Mononuclear cell (primary cell): ENCODE measurements around the gene RNFT2. TPM values are rescaled to one million over a fixed set of nuclear protein-coding genes. Genes with fewer than 3 reads are reported as not detected.

ENCODE experiments used
- H3K27me3 ChIP-seq: 2 replicates; pipeline ENCODE4 v1.6.0; 2011; ENCODE audit warnings: low read length, control low read depth; ENCODE audit not compliant: insufficient read depth
- H3K4me1 ChIP-seq: 2 replicates; pipeline ENCODE4 v1.5.1; 2011; ENCODE audit warnings: mild to moderate bottlenecking, low read length, control low read depth; ENCODE audit not compliant: insufficient read depth
- H3K4me3 ChIP-seq: 2 replicates; pipeline ENCODE4 v1.5.1; 2011; ENCODE audit warnings: mild to moderate bottlenecking, low read length, moderate library complexity
- H3K9me3 ChIP-seq: 2 replicates; pipeline ENCODE4 v1.5.1; 2011; ENCODE audit warnings: low read depth, mild to moderate bottlenecking, control low read depth, low read length
- total RNA-seq: library from RNA; depleted of rRNA; stranded (reverse); fragments of >200 nt; gene quantifications from one replicate; pipeline ENCODE4 v1.2.3, GENCODE V29; 2012

The RNFT2 gene
- total RNA-seq, 1 donor = 3.4 TPM

DNA sequence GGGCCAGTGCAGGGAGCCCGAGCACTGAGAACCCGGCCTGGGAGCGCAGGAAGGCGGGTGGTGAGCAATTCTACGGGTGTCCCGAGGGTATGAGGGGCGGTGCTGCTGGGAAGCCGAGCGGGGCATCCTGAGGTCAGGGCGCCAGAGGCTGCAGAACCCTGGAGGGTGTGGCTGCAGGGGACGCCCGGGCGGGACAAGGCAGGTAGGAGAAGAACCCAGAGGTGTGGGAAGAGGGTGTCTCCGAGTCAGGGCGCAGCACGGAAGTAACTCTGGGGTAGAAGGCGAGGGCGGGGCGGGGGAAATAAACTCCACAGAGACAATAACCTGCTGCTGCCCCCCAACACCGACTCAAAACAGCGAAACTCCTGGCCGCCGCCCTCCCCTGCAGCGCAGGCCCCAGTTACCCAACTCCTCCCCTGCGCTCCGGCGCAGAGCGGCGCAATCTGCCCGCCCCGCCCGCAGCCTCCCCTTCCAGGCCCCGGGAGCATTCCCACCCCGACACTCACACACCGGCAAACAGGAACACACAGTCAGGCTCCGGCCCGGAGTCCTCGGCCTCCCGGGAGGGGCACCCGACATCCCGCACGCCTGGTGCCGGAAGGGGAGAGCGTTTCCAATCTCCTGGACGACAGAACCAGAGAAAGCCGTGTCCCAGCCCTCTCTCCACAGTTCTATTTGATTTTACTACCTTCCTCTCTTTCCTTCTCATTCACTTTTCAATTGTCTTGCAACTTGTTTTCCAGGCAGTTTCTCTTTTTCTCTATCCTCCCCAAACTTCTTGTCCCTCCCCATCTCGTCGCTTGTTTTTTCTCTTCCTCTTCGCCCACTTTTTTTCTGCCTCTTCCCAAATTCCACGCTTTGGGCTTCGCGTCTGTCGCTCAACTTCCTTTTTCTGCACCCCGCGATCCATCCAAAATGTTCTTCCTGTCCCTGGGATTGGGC lies 140.7 kb downstream of the RNFT2 start:
- peaks cover 39% of the 10 kb centered on the region for H3K4me1 ChIP-seq
- peak overlapping the region; percentile 15 for H3K4me3 ChIP-seq
- peaks cover 81% of the 10 kb centered on the region for H3K27me3 ChIP-seq
- H3K9me3 ChIP-seq = no peaks in the 10 kb centered on the region

DNA sequence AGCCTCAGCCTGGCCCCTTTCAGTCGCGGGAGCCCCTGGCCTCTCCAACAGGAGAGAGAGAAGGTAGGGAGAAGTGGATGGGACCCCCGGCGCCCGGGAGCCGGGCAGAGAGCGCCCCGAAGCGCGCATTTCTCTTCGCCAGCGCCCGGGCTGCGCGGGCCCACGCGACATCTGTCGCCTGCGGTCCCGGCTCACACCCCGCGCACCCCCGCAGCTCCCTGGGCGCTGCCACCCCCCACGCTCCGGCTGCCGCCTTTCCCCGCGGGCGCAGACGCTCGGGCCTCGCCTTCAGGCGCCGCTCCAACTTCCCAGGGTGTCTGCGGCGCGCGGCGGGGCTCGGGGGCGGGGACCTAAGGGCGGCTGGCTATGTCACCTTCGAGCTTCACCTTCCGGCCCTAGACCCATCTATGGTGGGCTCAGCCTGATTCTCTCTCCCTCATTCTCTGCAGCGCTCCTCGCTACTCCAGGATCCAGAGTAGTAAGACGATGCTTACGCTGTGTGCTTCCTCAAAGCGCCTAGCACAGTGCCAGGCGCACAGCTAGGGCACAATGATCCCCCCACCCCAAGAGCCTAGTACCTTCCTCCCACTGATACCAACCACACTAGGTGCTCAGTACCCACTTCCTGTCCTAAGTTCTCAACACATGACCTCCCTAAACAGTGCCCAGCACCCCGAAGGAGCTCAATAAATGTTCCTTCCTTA lies 141.5 kb downstream of the RNFT2 start:
- no peaks in the 10 kb centered on the region for H3K9me3 ChIP-seq
- H3K4me1 ChIP-seq = peaks cover 39% of the 10 kb centered on the region
- H3K4me3 ChIP-seq = peak overlapping the region; percentile 15
- H3K27me3 ChIP-seq = peaks cover 80% of the 10 kb centered on the region

DNA sequence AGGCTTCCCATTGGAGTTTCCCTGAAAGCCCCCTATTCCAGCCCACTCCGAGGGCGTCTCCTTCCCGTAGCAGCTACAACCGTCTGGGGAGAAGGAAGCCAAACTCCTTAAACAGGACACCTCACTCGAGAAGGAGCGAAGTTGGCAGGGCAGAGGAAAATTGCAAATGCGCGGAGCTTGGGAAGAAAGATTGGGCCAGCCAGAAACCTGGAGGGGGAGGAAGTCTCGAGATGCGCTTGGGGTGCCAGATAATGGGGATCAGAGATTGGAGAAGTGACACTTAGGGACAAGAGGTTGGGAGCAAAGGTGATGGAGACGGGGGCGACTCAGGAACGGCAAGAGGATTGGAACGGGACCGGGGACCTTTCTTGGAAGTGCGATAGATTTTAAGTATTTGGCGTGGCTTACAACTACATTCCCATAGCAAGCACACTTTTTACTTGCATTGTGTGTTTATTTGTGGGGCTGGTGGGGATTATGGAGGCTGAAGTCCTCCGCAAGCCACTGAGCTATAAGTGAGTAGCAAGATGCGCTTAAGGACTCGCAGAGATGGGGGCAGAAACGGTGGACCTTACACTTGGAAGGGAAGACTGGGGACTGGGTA lies 142.2 kb downstream of the RNFT2 start:
- peaks cover 41% of the 10 kb centered on the region for H3K4me1 ChIP-seq
- peaks cover 75% of the 10 kb centered on the region for H3K27me3 ChIP-seq
- H3K4me3 ChIP-seq = no peak overlapping the region
- no peaks in the 10 kb centered on the region for H3K9me3 ChIP-seq

DNA sequence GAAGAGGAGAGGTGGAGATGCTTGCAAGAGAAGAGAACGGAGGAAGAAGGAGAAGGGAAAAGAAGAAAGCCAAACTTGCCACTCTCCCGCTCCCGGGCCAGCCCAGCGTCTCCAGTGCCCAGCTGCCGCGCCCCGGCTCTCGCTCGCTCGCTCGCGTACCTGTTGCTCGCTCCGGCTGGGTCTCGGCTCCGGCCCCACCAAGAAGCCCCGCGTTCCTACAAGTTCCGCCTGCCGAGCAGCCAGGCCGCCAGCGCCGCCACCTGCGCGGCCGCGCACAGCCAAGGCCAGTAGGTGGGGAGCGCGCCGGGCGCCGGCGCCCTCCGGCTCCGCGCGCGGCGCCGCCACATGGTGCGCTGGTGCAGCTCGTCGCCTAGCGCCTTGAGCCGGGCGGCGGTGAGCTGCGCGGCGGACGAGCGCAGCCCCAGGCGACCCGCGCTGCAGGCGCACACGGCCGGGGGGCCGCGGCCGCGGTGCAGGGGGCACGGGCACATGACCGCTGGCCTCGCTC lies 142.8 kb downstream of the RNFT2 start:
- Histone ChIP-seq H3K9me3 (no peaks in the 10 kb centered on the region), H3K4me1 (peaks cover 43% of the 10 kb centered on the region), H3K27me3 (peaks cover 72% of the 10 kb centered on the region), H3K4me3 (no peak overlapping the region)

DNA sequence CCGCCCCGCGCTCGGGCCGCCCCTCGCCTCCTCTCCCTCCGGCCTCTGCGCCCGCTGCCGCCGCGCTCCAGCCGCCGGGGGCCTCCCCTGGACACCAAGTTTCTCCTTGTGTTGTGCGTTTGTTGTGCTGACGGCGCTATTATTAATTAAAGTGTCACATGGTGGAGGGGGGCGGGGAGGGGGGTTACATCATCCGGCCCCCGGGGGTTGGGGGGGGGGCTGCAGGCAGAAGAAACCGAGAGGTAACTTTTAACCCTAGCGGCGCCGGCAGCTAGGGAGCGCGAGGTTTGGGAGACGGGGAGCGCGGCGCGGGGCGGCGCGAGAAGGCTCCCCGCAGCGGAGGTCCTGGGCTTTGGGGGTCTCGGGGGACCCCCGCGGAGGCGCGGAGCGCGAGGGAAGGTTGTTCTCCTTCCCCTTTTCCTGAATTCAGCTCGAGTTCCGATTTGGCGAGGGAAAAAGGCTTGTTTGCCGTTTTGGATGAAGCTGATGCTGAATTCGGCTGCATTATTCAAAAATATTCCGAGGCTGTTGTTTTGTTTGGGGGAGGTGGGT lies 143.3 kb downstream of the RNFT2 start, which contains the start of gene HRK:
TSS of gene HRK (minus strand) at position 117 of the 552 bp plus-strand sequence. CDS start 134 bp downstream, outside the sequence.
- Histone ChIP-seq H3K4me1 (peaks cover 43% of the 10 kb centered on the region), H3K4me3 (no peak within 1 kb of the TSS), H3K9me3 (no peaks in the 10 kb centered on the region), H3K27me3 (peaks cover 68% of the 10 kb centered on the region)

DNA sequence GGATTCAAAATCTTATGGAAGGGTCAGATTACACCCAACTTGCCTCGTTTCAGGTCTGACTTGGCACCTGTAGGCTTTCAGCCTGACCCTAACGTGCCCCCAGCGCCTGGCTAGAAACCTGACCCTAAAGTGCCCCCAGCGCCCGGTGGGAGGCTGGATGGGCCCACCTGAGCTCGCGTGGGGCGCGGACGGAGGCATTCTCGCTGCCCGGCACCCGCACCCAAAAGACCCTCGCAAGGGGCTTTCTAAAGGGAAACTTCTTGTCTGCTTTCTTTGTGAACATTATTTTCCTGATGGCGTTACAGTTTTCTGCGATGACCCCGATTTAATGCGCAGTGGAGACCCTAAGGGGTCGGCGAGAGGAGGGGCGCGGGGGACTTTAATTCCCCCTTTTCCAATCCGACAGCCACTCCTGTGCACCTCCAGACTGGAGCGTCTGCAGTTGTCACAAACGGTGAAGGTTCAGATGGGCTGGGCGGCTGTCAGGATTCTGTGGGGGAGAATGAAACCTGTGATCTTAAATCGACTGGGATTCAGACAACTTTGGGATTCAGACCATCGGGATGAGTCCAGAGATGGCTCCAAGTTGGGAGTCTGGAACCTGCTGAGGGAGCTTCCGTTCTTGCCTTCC lies 143.9 kb downstream of the RNFT2 start:
- H3K4me3 ChIP-seq = no peak overlapping the region
- peaks cover 65% of the 10 kb centered on the region for H3K27me3 ChIP-seq
- H3K9me3 ChIP-seq = no peaks in the 10 kb centered on the region
- peaks cover 43% of the 10 kb centered on the region for H3K4me1 ChIP-seq

DNA sequence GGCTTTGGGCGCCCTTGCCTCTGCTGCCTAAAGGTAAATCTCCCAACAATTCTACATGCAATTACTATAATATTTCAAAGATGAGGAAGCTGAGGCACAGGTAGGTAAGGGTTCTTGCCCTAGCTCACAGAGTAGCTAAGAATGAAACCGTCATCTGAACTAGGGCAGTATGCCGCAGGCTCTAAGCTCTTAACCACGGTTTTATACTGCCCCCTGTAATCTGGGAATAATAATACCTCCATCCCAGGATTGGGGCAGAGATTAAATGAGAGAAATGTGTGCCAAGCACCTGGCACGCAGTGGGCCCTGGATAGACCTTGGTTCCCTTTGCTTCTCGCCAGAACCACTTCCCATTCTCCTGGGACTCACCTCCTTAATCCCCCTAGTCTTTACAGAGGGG lies 144.6 kb downstream of the RNFT2 start:
- no peak overlapping the region for H3K4me3 ChIP-seq
- H3K4me1 ChIP-seq = peaks cover 43% of the 10 kb centered on the region
- peaks cover 58% of the 10 kb centered on the region for H3K27me3 ChIP-seq
- no peaks in the 10 kb centered on the region for H3K9me3 ChIP-seq

DNA sequence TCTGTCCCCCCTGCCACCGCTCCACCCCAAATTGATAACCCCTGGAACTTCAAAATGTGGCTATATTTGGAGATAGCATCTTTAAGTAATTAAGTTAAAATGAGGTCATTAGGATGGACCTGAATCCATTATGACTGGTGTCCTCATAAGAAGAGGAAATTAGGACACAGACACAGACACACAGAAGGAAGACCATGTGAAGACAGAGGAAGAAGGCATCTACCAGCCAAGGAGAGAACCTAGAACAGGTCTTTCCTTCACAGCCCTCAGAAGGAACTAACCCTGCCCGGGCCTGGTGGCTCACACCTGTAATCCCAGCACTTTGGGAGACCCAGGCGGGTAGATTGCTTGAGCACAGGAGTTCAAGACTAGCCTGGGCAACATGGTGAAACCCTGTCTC lies 146.8 kb downstream of the RNFT2 start:
- Histone ChIP-seq H3K9me3 (no peaks in the 10 kb centered on the region), H3K27me3 (peaks cover 37% of the 10 kb centered on the region), H3K4me3 (no peak overlapping the region), H3K4me1 (peaks cover 26% of the 10 kb centered on the region)

DNA sequence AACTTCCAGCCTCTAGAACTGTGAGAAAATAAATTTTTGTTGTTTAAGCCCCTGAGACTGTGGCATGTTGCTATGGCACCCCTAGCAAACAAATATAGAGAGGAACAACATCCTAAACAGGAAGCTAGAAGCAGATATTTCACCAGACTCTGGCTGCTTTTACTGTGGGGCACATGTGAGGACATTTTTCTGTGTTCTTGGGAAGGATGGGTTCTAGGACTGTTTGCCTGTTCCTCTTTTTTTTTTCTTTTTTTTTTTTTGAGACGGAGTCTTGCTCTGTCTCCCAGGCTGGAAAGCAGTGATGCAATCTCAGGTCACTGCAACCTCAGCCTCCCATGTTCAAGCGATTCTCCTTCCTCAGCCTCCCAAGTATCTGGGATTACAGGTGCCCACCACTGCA lies 147.4 kb downstream of the RNFT2 start:
- Histone ChIP-seq H3K4me3 (no peak overlapping the region), H3K9me3 (no peaks in the 10 kb centered on the region), H3K27me3 (peaks cover 31% of the 10 kb centered on the region), H3K4me1 (peaks cover 21% of the 10 kb centered on the region)

DNA sequence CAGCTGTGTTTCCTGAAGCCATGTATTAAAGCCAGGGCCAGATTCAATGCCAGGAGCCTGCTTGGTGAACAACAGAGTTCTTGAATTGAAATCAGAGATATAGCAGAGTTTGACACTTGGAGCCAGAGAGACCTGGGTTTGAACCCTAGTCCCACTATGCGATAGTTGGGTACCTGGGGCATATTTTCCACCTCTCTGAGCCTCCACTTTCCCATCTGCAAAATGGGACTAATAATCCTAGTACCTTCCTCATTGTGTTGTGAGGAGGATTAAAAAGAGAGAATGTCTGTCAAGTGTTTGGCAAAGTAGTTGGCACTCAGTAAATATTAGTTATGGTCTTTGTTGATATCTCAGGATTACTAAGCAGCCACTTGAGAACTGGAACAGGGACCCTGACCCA lies 149.1 kb downstream of the RNFT2 start:
- Histone ChIP-seq H3K4me1 (peaks cover 8% of the 10 kb centered on the region), H3K9me3 (no peaks in the 10 kb centered on the region), H3K4me3 (no peak overlapping the region), H3K27me3 (peaks cover 19% of the 10 kb centered on the region)

DNA sequence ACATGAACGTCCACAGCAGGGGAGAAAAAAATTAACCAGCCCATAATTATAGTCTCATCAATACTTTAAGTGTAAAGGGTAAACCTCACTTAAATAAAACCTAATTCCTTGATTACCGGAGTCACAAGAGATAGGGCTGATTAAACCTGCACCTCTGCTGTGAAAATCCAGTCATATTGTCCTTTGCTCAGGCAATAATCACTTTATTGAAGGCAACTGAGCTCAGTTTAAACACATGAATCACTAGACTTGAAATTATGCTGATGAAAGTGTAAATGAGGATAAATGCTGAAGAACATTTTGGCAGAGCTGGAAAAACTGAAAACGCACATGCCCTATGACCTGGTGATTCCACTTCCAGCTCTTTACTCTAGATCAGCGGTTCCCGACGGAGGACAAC lies 149.8 kb downstream of the RNFT2 start:
- Histone ChIP-seq H3K27me3 (peaks cover 13% of the 10 kb centered on the region), H3K4me1 (peaks cover 4% of the 10 kb centered on the region), H3K4me3 (no peak overlapping the region), H3K9me3 (no peaks in the 10 kb centered on the region)

DNA sequence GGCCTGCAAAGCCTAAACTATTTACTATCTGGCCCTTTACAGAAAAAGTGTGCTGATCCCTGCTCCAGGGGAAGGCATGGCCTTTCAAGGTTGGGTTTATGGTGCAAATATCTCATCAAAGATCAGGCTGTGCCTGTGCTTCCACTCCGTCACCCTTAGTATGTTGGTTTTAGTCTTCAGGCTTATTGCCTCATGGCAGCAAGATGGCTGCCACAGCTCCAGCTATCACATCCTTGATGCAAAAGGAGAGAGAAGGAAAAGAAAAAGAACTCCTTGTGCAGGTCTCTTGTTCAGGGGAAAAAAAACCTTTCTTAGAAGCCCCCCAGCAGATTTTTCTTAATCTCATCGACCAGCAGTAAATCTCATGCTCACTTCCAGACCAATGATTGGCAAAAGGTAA lies 152.2 kb downstream of the RNFT2 start:
- Histone ChIP-seq H3K9me3 (no peaks in the 10 kb centered on the region), H3K4me3 (no peak overlapping the region), H3K4me1 (peaks cover 2% of the 10 kb centered on the region), H3K27me3 (peaks cover 3% of the 10 kb centered on the region)

DNA sequence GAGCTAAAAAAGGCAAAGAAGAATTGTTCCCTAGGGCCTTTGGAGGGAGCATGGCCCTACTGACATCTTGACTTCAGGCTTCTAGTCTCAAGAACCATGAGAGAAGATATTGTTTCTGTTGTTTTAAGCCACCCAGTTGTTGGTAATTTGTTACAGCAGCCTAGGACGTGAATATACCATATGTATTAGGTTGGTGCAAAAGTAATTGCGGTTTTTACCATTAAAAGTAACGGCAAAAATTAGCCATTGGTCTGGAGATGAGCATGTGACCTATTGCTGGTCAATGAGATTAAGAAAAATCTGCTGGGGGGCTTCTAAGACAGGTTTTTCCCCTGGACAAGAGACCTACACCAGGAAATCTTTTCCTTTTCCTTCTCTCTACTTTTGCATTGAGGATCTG lies 152.9 kb downstream of the RNFT2 start:
- Histone ChIP-seq H3K4me1 (no peaks in the 10 kb centered on the region), H3K4me3 (no peak overlapping the region), H3K9me3 (no peaks in the 10 kb centered on the region), H3K27me3 (peaks cover 3% of the 10 kb centered on the region)

DNA sequence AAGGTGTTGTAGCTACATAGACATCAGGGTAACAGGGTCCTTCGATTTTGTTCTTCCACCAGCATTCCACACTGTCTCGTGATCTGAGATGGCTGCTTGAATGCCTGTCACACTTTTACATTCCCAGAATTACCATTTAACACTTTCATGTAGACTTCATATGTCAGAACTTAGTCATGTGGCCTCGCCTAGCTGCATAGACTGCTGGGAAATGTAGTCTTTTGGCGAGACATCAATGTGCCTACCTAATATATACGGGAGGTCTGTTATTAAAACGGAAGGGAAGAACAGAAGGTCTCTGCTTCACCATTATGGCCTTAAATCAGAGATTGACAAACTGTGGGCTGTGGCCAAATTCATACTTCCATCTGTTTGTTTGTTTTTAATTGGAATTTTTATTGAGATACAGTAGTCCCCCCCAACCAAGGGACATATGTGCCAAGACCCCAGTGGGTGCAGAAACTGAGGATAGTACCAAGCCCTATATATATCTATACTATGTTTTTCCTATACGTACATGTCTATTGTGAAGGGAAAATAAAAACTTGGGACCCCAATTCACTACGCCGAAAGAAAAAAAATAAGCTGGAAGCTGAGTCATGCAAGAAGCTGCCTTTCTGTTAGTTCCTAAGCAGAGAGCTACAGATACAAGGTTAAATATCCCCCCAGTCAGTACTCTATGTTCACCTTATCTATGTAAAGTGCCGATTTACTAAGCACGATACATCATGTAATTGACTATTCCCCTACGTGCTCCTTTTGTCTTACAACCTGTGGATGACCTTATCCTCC lies 154.4 kb downstream of the RNFT2 start:
- Histone ChIP-seq H3K4me1 (no peaks in the 10 kb centered on the region), H3K27me3 (no peaks in the 10 kb centered on the region), H3K4me3 (no peak overlapping the region), H3K9me3 (no peaks in the 10 kb centered on the region)
